Suppressor macrophage treated with lipopolysaccharide for 4 hours (primary cell): ENCODE results near the gene MT1F.
"Not testable (repeated sequence)": the region's sequence is repeated elsewhere in the genome, so short reads cannot be mapped to it uniquely, and the experiment has no call there.

Experiments used
- DNase-seq: peaks from one replicate; pipeline ENCODE4 v3.0.0-alpha.2; 2020

MT1F gene

GRCh38 chr16:56673921-56674320 lies 16.2 kb downstream of the MT1F start:
- peak; percentile 46 for DNase-seq

GRCh38 chr16:56674570-56674969 lies 16.8 kb downstream of the MT1F start:
- not testable (repeated sequence) for DNase-seq

- DNase-seq: no peak
Observed at GRCh38 chr16:56675685-56676210, 18.0 kb downstream of the MT1F start.

GRCh38 chr16:56677474-56677873 lies 19.7 kb downstream of the MT1F start:
- DNase-seq: no peak

- no peak for DNase-seq
Observed at GRCh38 chr16:56679078-56679730, 21.4 kb downstream of the MT1F start.

GRCh38 chr16:56679818-56680217 lies 22.1 kb downstream of the MT1F start:
- no peak for DNase-seq

GRCh38 chr16:56681939-56682702 lies 24.4 kb downstream of the MT1F start, which contains the start of gene MT1X:
TSS of gene MT1X (plus strand) at chr16:56682470. CDS start at chr16:56682541, 71 bp downstream.
- peak; percentile 95 for DNase-seq

GRCh38 chr16:56682703-56683397 lies 25.1 kb downstream of the MT1F start:
- no peak for DNase-seq

- DNase-seq: no peak
Observed at GRCh38 chr16:56683424-56684172, 25.8 kb downstream of the MT1F start.

GRCh38 chr16:56684256-56684925 lies 26.6 kb downstream of the MT1F start:
- no peak for DNase-seq

- no peak for DNase-seq
Observed at GRCh38 chr16:56684926-56685590, 27.3 kb downstream of the MT1F start.

- DNase-seq: no peak
Observed at GRCh38 chr16:56686758-56687157, 29.0 kb downstream of the MT1F start.

GRCh38 chr16:56688762-56689161 lies 31.0 kb downstream of the MT1F start:
- no peak for DNase-seq

GRCh38 chr16:56689171-56689570 lies 31.4 kb downstream of the MT1F start:
- no peak for DNase-seq

- DNase-seq: no peak
Observed at GRCh38 chr16:56690420-56691122, 32.8 kb downstream of the MT1F start.

GRCh38 chr16:56691885-56692284 lies 34.1 kb downstream of the MT1F start:
- DNase-seq: peak; percentile 59

- no peak for DNase-seq
Observed at GRCh38 chr16:56695246-56695645, 37.5 kb downstream of the MT1F start.

GRCh38 chr16:56697456-56698155 lies 39.8 kb downstream of the MT1F start:
- DNase-seq: no peak

- peak; percentile 13 for DNase-seq
Observed at GRCh38 chr16:56700195-56700594, 42.4 kb downstream of the MT1F start.

- DNase-seq: no peak
Observed at GRCh38 chr16:56700631-56701030, 42.9 kb downstream of the MT1F start.
